Measurements from ENCODE around the gene MPPED1. TPM values are rescaled to one million over a fixed set of nuclear protein-coding genes. Genes with fewer than 3 reads are reported as not detected.

Gene MPPED1
- total and polyA plus RNA-seq, 2 donors (not counting 1 experiment from before 2014, with no cell fraction given): not detected

DNA sequence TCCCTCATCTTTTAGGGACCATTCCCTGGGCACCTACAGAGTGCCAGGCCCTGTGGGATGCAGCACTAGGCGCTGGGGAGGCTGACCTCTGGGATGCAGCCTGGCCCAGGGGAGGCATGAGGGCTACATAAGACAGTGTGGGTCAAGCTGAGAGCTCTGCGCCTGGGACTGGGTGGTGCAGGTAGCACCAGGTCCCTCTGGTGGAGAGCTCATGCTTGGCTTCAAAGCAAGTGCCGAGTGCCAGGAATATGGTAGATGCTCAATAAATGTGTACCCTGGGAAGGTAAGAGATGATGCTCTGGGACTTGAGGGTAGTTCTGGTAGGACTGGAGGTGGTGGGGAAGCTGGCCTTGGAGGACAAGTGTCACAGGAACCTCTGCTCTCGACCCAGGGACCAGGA, 2.0 kb upstream of the MPPED1 start:
- no peak for TF ChIP-seq EZH2 (IDR thresholded peaks at IDR 0.05; ENCODE audit: low read length, missing control alignments)
- TF ChIP-seq, protein P1, sequence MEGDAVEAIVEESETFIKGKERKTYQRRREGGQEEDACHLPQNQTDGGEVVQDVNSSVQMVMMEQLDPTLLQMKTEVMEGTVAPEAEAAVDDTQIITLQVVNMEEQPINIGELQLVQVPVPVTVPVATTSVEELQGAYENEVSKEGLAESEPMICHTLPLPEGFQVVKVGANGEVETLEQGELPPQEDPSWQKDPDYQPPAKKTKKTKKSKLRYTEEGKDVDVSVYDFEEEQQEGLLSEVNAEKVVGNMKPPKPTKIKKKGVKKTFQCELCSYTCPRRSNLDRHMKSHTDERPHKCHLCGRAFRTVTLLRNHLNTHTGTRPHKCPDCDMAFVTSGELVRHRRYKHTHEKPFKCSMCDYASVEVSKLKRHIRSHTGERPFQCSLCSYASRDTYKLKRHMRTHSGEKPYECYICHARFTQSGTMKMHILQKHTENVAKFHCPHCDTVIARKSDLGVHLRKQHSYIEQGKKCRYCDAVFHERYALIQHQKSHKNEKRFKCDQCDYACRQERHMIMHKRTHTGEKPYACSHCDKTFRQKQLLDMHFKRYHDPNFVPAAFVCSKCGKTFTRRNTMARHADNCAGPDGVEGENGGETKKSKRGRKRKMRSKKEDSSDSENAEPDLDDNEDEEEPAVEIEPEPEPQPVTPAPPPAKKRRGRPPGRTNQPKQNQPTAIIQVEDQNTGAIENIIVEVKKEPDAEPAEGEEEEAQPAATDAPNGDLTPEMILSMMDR (conservative IDR thresholded peaks at IDR 0.05 in 1 of 2, IDR thresholded peaks at IDR 0.05 in 1 of 2; ENCODE audit: low read depth in 1 of 2, low read length in 2 of 2): no peak
- Histone ChIP-seq H2AFZ (ENCODE audit: low read length) (no peak overlapping the region), H3K27ac (ENCODE audit: insufficient read depth, low read length) (no peak overlapping the region), H3K79me2 (ENCODE audit: control insufficient read depth, insufficient read depth, low read length) (no peaks in the 10 kb centered on the region), H3K36me3 (ENCODE audit: control insufficient read depth, insufficient read depth, low read length) (no peaks in the 10 kb centered on the region), H3K9ac (ENCODE audit: insufficient read depth, low read length) (no peak overlapping the region), H3K4me1 (ENCODE audit: control insufficient read depth, extremely low read depth, insufficient read depth, low read length) (no peaks in the 10 kb centered on the region), H4K20me1 (ENCODE audit: control insufficient read depth, extremely low read depth, insufficient read depth, low read length) (no peaks in the 10 kb centered on the region), H3K4me3 (replicated peaks in 1 of 4; ENCODE audit: control extremely low read depth in 1 of 4, insufficient read depth in 1 of 4, low read depth in 3 of 4, low read length in 4 of 4) (no peak overlapping the region), H3K9me3 (ENCODE audit: control insufficient read depth, insufficient read depth, low read depth, low read length) (no peaks in the 10 kb centered on the region), H3K4me2 (ENCODE audit: extremely low read depth, insufficient read depth, low read length) (no peak overlapping the region), H3K27me3 (ENCODE audit: control insufficient read depth, insufficient read depth, low read length) (peaks cover 33% of the 10 kb centered on the region)
- no peak for DNase-seq (ENCODE audit: low read depth in 2 of 2)

DNA sequence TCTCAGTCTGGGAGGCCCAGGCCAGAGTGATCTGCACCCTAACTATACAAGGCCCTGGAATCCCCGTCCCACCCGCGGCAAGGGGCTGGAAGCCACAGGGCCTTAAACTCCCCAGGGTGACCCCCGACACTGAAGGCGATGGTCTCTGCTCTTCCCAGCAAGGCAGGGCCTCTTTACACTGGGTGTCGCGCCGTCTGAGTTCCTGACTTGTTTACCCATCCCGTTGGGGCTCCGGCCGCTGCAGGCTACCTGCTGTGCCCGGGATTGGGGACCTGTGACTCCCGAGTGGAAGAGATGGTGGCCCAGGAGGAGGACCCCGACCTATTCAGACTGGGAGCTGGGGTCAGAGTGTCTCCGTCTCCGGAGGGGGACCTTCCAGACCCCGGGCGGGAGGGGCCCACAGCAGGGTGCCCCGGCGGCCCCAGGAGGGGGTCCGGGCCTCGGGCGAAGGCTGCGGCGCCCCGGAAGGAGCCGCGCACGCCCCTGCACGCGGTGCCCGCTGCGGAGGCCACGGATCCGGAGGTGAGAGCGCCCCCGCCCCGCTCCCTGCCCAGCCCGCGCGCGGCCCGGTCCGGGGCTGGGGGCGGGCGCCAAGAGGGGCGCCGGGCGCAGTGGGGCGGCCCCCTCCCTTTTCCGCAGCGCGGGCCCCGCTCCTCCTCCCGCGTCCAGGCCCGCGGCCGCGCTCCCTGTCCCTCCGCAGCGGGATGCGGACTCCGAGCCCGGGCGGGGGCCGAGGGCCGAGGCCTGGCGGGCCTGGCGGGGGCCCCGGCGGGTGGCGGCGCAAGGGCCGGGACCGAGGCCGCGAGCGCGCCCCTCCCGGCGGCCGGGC, 560 bp upstream of the MPPED1 start:
- H4K20me1 ChIP-seq (ENCODE audit: control insufficient read depth, extremely low read depth, insufficient read depth, low read length): no peaks in the 10 kb centered on the region
- no peak overlapping the region for H2AFZ ChIP-seq (ENCODE audit: low read length)
- H3K79me2 ChIP-seq (ENCODE audit: control insufficient read depth, insufficient read depth, low read length): no peaks in the 10 kb centered on the region
- H3K27me3 ChIP-seq (ENCODE audit: control insufficient read depth, insufficient read depth, low read length): peaks cover 33% of the 10 kb centered on the region
- no peak overlapping the region for H3K9ac ChIP-seq (ENCODE audit: insufficient read depth, low read length)
- no peaks in the 10 kb centered on the region for H3K36me3 ChIP-seq (ENCODE audit: control insufficient read depth, insufficient read depth, low read length)
- DNase-seq (ENCODE audit: low read depth in 2 of 2): no peak
- no peaks in the 10 kb centered on the region for H3K4me1 ChIP-seq (ENCODE audit: control insufficient read depth, extremely low read depth, insufficient read depth, low read length)
- TF ChIP-seq, protein P1 (conservative IDR thresholded peaks at IDR 0.05 in 1 of 2, IDR thresholded peaks at IDR 0.05 in 1 of 2; ENCODE audit: low read depth in 1 of 2, low read length in 2 of 2): no peak
- TF ChIP-seq EZH2 (IDR thresholded peaks at IDR 0.05; ENCODE audit: low read length, missing control alignments): peak; percentile 60
- H3K4me3 ChIP-seq (replicated peaks in 1 of 4; ENCODE audit: control extremely low read depth in 1 of 4, insufficient read depth in 1 of 4, low read depth in 3 of 4, low read length in 4 of 4): no peak overlapping the region
- no peak overlapping the region for H3K4me2 ChIP-seq (ENCODE audit: extremely low read depth, insufficient read depth, low read length)
- H3K9me3 ChIP-seq (ENCODE audit: control insufficient read depth, insufficient read depth, low read depth, low read length): no peaks in the 10 kb centered on the region
- no peak overlapping the region for H3K27ac ChIP-seq (ENCODE audit: insufficient read depth, low read length)

DNA sequence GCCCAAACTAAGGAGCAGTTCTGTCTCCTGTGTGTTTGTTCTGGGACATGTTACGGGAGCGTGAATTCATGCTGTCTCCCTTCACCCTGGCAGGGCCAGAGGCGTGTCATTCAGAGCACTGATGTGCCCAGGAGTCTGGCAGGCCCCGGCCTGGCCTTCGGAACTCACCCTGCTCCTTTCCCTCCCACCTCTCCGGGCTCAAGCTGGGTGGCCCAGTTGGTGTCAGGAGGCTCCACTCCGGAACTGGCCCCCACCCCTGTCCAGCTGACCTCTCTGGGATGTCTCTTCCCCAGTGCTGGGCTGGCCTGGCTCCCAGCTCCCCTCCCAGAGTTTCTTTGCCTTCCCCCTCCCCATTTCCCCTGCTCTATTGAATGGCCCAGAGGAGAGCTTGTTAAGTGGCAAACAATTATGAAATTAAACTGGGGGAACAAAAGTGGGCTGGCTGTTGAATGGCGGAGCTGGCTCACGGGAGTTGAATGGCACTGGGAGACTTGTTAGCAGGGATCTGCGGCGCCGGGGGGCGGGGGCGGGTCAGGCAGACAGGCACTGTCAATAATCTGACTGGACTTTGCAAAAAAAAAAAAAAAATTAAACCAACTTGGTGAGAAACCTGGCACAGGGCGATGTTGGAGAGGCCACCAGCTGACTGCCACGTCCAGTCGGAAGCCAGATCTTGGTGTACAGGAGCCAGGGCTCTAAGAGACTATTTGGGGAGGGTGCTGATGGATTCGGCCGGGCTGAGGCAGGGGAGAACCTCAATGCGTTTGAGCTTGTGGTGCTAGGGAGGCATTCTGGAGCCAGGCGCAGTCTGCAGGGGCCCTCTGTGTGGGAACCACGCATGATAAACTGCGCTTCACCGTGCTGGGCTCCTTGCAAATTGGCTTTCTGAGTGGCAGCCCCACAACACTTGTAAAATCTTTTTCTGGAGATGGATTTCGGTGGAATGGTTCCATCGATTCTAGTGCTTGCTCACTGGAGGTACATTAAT, 1.3 kb downstream of the MPPED1 start:
- H3K4me2 ChIP-seq (ENCODE audit: extremely low read depth, insufficient read depth, low read length): no peak overlapping the region
- H3K79me2 ChIP-seq (ENCODE audit: control insufficient read depth, insufficient read depth, low read length): no peaks in the 10 kb centered on the region
- no peak overlapping the region for H3K9ac ChIP-seq (ENCODE audit: insufficient read depth, low read length)
- no peaks in the 10 kb centered on the region for H4K20me1 ChIP-seq (ENCODE audit: control insufficient read depth, extremely low read depth, insufficient read depth, low read length)
- H3K27me3 ChIP-seq (ENCODE audit: control insufficient read depth, insufficient read depth, low read length): peaks cover 33% of the 10 kb centered on the region
- no peak for TF ChIP-seq EZH2 (IDR thresholded peaks at IDR 0.05; ENCODE audit: low read length, missing control alignments)
- TF ChIP-seq, protein P1 (conservative IDR thresholded peaks at IDR 0.05 in 1 of 2, IDR thresholded peaks at IDR 0.05 in 1 of 2; ENCODE audit: low read depth in 1 of 2, low read length in 2 of 2): no peak
- no peaks in the 10 kb centered on the region for H3K9me3 ChIP-seq (ENCODE audit: control insufficient read depth, insufficient read depth, low read depth, low read length)
- H2AFZ ChIP-seq (ENCODE audit: low read length): no peak overlapping the region
- DNase-seq (ENCODE audit: low read depth in 2 of 2): no peak
- no peaks in the 10 kb centered on the region for H3K36me3 ChIP-seq (ENCODE audit: control insufficient read depth, insufficient read depth, low read length)
- no peaks in the 10 kb centered on the region for H3K4me1 ChIP-seq (ENCODE audit: control insufficient read depth, extremely low read depth, insufficient read depth, low read length)
- H3K27ac ChIP-seq (ENCODE audit: insufficient read depth, low read length): no peak overlapping the region
- H3K4me3 ChIP-seq (replicated peaks in 1 of 4; ENCODE audit: control extremely low read depth in 1 of 4, insufficient read depth in 1 of 4, low read depth in 3 of 4, low read length in 4 of 4): no peak overlapping the region
